Natural killer cell (primary cell): ENCODE data around the gene NRCAM. TPM values are rescaled to one million over a fixed set of nuclear protein-coding genes. Genes with fewer than 3 reads are reported as not detected.
"Not testable (repeated sequence)": the region's sequence is repeated elsewhere in the genome, so short reads cannot be mapped to it uniquely, and the experiment has no call there.

Source experiments
- ATAC-seq, 3 donors: fragments of 150-1000 bp in 2 of 3; fragments of 200-7000 bp in 1 of 3; cut with Tn5 transposase; 1 replicate in 1 of 3; 2 replicates in 2 of 3; pipeline ENCODE4 v1.10.0; 2021; ENCODE audit warnings: mild to moderate bottlenecking in 2 of 3, moderate library complexity in 2 of 3
- DNase-seq, 2 donors: peaks; one replicate each; pipeline versions ENCODE4 v3.0.0 to v3.0.0-alpha.2; 2013 to 2021; ENCODE audit warnings: mixed read lengths in 1 of 2
- H3K27ac ChIP-seq: one replicate; pipeline ENCODE4 v1.5.1; 2013; ENCODE audit warnings: mild to moderate bottlenecking, low read length
- H3K27me3 ChIP-seq: one replicate; pipeline ENCODE4 v1.6.1; 2013; ENCODE audit warnings: low read length; ENCODE audit not compliant: control insufficient read depth, insufficient read depth
- H3K36me3 ChIP-seq: one replicate; pipeline ENCODE4 v1.6.1; 2013; ENCODE audit warnings: low read length; ENCODE audit not compliant: control insufficient read depth, insufficient read depth
- H3K4me1 ChIP-seq: one replicate; pipeline ENCODE4 v1.6.1; 2013; ENCODE audit warnings: low read length; ENCODE audit not compliant: control insufficient read depth, insufficient read depth
- H3K4me3 ChIP-seq: one replicate; pipeline ENCODE4 v1.5.1; 2013; ENCODE audit warnings: low read length
- H3K9me3 ChIP-seq: one replicate; pipeline ENCODE4 v1.6.1; 2013; ENCODE audit warnings: low read length; ENCODE audit not compliant: control insufficient read depth, insufficient read depth
- H3K27ac Mint-ChIP-seq, 2 donors: one replicate each; pipeline ENCODE4 v1.8.0; 2022; ENCODE audit warnings: mild to moderate bottlenecking in 2 of 2, mixed read lengths in 2 of 2, moderate library complexity in 1 of 2
- H3K27me3 Mint-ChIP-seq, 2 donors: one replicate each; pipeline ENCODE4 v1.8.0; 2022; ENCODE audit warnings: low read depth in 2 of 2, mixed read lengths in 2 of 2
- H3K36me3 Mint-ChIP-seq: one replicate; pipeline ENCODE4 v1.8.0; 2022; ENCODE audit warnings: mixed read lengths
- H3K4me1 Mint-ChIP-seq, 2 donors: one replicate each; pipeline ENCODE4 v1.8.0; 2022; ENCODE audit warnings: mixed read lengths in 2 of 2
- H3K4me3 Mint-ChIP-seq: one replicate; pipeline ENCODE4 v1.8.0; 2022; ENCODE audit warnings: mild to moderate bottlenecking, moderate library complexity, mixed read lengths
- H3K9me3 Mint-ChIP-seq, 2 donors: one replicate each; pipeline ENCODE4 v1.8.0; 2022; ENCODE audit warnings: mixed read lengths in 2 of 2
- WGBS: methylation state at CpG from one replicate; pipeline ENCODE4 v1.1.7; 2013; ENCODE audit warnings: missing lambda C conversion rate; ENCODE audit not compliant: insufficient coverage; 5-methylcytosine and 5-hydroxymethylcytosine counted together
- intact Hi-C: fragments of 100-400 bp; cut with micrococcal nuclease; formaldehyde crosslinking; loops from one replicate; pipeline ENCODE4 v1.14.2; 2022
- total RNA-seq, 4 donors: library from RNA; stranded (reverse); fragments of 120-200 nt in 1 of 4; gene quantifications; one replicate each; pipeline versions ENCODE4 v1.2.3 to v1.2.4, GENCODE V29; 2013 to 2022
- TF ChIP-seq, protein P1 (sequence below): fragments of 200-600 bp; IDR thresholded peaks from one replicate; pipeline ENCODE4 v1.8.0; 2022; ENCODE audit warnings: antibody characterized with exemption

Gene NRCAM
- total RNA-seq, 3 donors from 2014 or later (not counting 1 experiment from before 2014, with no cell fraction given), result 0.27 to 0.95 (median 0.52) TPM

DNA sequence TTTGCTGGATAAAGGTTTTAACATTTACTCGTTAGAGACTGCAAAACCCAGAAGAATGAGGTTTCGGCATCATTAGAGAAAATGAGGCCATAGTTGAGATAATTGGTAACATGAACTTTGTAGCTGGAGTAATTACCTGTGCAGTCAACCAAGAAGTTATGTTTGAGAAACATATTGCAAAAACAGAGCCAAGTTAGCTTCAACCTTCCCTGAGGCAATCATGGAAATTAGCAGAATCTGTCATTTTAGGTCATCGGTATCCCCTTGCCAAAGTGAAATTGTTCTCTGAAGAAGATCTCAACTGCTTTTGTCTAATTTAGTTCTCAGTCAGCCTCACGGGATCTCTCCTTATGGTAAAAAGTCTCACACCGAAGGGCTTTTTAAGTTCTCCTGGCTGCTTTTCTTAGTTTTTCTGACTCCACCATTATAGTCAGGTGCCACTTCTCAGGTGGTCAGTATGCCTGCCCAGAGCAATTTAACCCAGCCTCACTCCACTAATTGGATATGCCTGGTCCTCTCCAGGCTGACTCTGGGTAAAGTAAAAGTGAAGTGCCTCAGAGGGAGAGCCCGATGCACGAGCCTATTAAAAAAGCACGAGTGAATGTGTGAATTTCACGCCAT lies 52.5 kb downstream of the NRCAM start:
- no peaks in the 10 kb centered on the region for H3K36me3 Mint-ChIP-seq
- H3K4me3 Mint-ChIP-seq, result no peak overlapping the region
- ATAC-seq (no peak), DNase-seq (no peak)
- intact Hi-C loops, result no loop called here
- Histone ChIP-seq H3K36me3 (no peaks in the 10 kb centered on the region), H3K9me3 (no peaks in the 10 kb centered on the region), H3K27me3 (no peaks in the 10 kb centered on the region), H3K27ac (no peak overlapping the region), H3K4me3 (no peak overlapping the region), H3K4me1 (no peaks in the 10 kb centered on the region)
- no peaks in the 10 kb centered on the region for H3K9me3 Mint-ChIP-seq
- no peaks in the 10 kb centered on the region for H3K4me1 Mint-ChIP-seq
- TF ChIP-seq, protein P1, sequence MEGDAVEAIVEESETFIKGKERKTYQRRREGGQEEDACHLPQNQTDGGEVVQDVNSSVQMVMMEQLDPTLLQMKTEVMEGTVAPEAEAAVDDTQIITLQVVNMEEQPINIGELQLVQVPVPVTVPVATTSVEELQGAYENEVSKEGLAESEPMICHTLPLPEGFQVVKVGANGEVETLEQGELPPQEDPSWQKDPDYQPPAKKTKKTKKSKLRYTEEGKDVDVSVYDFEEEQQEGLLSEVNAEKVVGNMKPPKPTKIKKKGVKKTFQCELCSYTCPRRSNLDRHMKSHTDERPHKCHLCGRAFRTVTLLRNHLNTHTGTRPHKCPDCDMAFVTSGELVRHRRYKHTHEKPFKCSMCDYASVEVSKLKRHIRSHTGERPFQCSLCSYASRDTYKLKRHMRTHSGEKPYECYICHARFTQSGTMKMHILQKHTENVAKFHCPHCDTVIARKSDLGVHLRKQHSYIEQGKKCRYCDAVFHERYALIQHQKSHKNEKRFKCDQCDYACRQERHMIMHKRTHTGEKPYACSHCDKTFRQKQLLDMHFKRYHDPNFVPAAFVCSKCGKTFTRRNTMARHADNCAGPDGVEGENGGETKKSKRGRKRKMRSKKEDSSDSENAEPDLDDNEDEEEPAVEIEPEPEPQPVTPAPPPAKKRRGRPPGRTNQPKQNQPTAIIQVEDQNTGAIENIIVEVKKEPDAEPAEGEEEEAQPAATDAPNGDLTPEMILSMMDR, result no peak
- 85% methylated on average over 9 of the region's 9 CpGs for WGBS
- H3K27ac Mint-ChIP-seq, result no peak overlapping the region
- peaks cover 0 to 2% of the 10 kb centered on the region in 2 donors for H3K27me3 Mint-ChIP-seq

DNA sequence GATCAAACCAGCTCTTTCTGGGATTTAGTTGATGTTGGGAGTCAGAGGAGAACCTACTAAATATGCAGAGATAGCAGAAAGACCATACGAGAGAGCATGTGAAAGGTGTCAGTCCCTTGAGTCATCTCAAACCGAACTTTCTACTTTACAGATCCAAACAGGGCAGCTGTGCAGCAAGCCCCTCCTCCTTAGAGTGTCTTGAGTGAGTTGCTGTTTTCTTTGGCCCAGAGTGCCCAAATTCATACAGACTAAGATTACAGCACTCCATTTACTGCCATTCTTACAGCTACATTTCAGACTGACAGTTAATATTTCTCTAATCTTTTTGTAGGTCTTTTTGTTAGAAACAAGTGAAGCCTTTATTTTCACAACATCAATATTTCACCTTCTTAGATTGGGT lies 53.4 kb downstream of the NRCAM start:
- no peaks in the 10 kb centered on the region for H3K4me1 Mint-ChIP-seq
- H3K36me3 ChIP-seq, result no peaks in the 10 kb centered on the region
- H3K9me3 ChIP-seq, result no peaks in the 10 kb centered on the region
- 45% methylated on average over 2 of the region's 2 CpGs for WGBS
- no peaks in the 10 kb centered on the region for H3K27me3 ChIP-seq
- H3K4me3 Mint-ChIP-seq, result no peak overlapping the region
- ATAC-seq, result no peak
- intact Hi-C loops, result no loop called here
- H3K27ac Mint-ChIP-seq, result no peak overlapping the region
- H3K27ac ChIP-seq, result no peak overlapping the region
- TF ChIP-seq, protein P1, result no peak
- no peaks in the 10 kb centered on the region for H3K36me3 Mint-ChIP-seq
- H3K9me3 Mint-ChIP-seq, result peaks cover 0 to 2% of the 10 kb centered on the region in 2 donors
- DNase-seq, result no peak
- H3K4me1 ChIP-seq, result no peaks in the 10 kb centered on the region
- H3K4me3 ChIP-seq, result no peak overlapping the region
- H3K27me3 Mint-ChIP-seq, result peaks cover 0 to 6% of the 10 kb centered on the region in 2 donors

DNA sequence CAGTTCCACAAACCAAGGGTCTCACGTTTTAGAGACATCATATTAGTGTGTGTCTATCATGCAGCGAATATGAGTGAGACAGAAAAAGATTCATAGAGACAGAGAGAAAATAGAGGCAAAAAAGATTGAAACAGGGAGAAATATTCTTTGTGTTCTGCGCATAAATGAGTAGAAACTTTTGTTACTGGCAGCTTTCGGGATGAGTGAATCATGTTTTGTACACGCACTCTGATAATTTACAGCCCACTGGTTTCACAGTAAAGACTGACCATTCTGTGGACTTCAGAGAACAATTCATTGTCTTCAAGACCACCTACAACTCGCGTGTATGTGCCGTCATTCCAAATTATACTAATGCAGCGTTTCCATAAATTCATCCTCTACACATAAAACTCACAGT lies 60.2 kb downstream of the NRCAM start:
- Histone ChIP-seq H3K27me3 (no peaks in the 10 kb centered on the region), H3K4me3 (no peak overlapping the region), H3K4me1 (no peaks in the 10 kb centered on the region), H3K27ac (no peak overlapping the region), H3K9me3 (no peaks in the 10 kb centered on the region), H3K36me3 (no peaks in the 10 kb centered on the region)
- DNase-seq (no peak), ATAC-seq (no peak)
- 91% methylated on average over 9 of the region's 9 CpGs for WGBS
- no peaks in the 10 kb centered on the region for H3K4me1 Mint-ChIP-seq
- peaks cover 0 to 8% of the 10 kb centered on the region in 2 donors for H3K27me3 Mint-ChIP-seq
- peaks cover 0 to 2% of the 10 kb centered on the region in 2 donors for H3K9me3 Mint-ChIP-seq
- TF ChIP-seq, protein P1, result no peak
- H3K4me3 Mint-ChIP-seq, result no peak overlapping the region
- no peaks in the 10 kb centered on the region for H3K36me3 Mint-ChIP-seq
- intact Hi-C loops, result no loop called here
- no peak overlapping the region for H3K27ac Mint-ChIP-seq

DNA sequence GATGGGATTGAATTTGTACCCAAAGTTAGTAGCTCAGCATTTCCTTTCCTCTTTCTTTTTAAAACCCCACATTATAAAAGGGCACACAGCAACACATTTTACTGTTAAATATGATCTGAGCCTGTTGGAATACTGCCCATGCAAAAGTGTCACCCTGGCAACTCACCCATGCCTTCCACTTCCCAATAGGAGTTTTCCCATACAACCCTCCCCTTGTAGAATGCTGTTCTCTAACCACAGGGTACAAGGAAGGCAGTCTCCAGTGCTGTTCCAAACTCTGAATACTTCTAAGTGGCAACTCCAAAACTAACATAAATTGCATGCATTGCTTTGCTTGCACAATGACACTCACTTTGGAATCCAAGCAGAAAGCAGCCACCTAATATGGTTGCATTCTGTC lies 60.8 kb downstream of the NRCAM start:
- DNase-seq (no peak), ATAC-seq (no peak)
- Mint-ChIP-seq H3K9me3 (peaks cover 0 to 2% of the 10 kb centered on the region in 2 donors), H3K4me1 (no peaks in the 10 kb centered on the region), H3K27me3 (peaks cover 0 to 8% of the 10 kb centered on the region in 2 donors), H3K36me3 (no peaks in the 10 kb centered on the region), H3K27ac (no peak overlapping the region), H3K4me3 (no peak overlapping the region)
- intact Hi-C loops, result no loop called here
- Histone ChIP-seq H3K36me3 (no peaks in the 10 kb centered on the region), H3K4me1 (no peaks in the 10 kb centered on the region), H3K27me3 (no peaks in the 10 kb centered on the region), H3K4me3 (no peak overlapping the region), H3K27ac (no peak overlapping the region), H3K9me3 (no peaks in the 10 kb centered on the region)
- TF ChIP-seq, protein P1, result no peak

DNA sequence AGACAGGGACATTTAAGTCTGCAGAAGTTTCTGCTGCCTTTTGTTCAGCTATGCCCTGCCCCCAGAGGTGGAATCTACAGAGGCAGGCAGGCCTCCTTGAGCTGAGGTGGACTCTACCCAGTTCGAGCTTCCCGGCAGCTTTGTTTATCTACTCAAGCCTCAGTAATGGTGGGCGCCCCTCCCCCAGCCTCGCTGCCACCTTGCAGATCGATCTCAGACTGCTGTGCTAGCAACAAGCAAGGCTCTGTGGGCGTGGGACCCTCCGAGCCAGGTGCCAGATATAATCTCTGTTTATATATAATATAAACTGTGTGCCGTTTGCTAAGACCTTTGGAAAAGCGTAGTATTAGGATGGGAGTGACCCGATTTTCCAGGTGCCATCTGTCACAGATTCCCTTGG lies 63.1 kb downstream of the NRCAM start:
- H3K4me3 Mint-ChIP-seq, H3K27ac Mint-ChIP-seq, H3K36me3 Mint-ChIP-seq, ATAC-seq, H3K4me1 ChIP-seq, H3K27me3 ChIP-seq, DNase-seq, intact Hi-C loops, H3K9me3 ChIP-seq, H3K9me3 Mint-ChIP-seq, H3K27me3 Mint-ChIP-seq, H3K36me3 ChIP-seq, H3K4me1 Mint-ChIP-seq, H3K4me3 ChIP-seq, H3K27ac ChIP-seq: not testable (repeated sequence)
- 79% methylated on average over 9 of the region's 10 CpGs for WGBS
